Embryonic facial prominence (tissue), 1 donor: ENCODE measurements around the gene LSAMP.

Experiments used
- DNase-seq: peaks from one replicate; pipeline ENCODE4 v3.0.0-alpha.2; 2016; ENCODE audit errors: extremely low spot score

The LSAMP gene

DNA sequence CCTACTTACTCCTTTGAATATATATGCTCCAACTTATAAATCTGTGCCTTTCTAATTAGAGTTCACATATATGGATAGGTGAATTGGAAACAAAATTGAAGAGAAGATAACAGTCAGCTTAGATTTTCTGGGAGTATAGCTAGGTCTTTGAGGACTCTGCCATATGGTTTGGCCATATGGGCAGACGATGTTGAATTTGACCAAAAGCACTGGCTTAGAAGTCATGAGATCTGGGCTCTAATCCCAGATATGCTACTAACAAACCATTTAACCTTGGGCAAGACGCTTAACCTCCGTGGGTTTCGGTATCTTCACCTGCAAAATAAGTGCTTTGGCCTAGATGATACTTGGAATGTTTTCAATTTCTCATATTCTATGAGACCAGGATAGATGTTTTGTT is 154.1 kb downstream of the LSAMP start:
- no peak for DNase-seq

DNA sequence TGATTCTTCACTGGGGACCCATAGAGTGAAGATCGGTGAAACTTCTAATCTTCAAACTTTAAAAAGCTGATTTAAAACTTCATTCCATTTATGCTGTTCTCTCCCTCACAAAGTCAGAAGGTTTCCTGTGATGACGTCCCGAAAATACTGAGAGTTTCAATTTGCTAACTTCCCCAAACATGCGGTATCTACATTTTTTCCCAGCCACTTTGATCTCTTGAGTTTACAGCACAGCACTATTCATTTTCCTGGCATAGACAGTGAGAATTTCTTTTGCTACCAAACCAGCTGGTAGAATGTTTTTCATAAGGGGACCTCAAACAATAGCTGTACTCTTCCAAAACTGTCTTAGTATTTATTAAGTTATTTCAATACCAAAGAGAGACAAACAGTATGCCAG is 156.8 kb downstream of the LSAMP start:
- no peak for DNase-seq

DNA sequence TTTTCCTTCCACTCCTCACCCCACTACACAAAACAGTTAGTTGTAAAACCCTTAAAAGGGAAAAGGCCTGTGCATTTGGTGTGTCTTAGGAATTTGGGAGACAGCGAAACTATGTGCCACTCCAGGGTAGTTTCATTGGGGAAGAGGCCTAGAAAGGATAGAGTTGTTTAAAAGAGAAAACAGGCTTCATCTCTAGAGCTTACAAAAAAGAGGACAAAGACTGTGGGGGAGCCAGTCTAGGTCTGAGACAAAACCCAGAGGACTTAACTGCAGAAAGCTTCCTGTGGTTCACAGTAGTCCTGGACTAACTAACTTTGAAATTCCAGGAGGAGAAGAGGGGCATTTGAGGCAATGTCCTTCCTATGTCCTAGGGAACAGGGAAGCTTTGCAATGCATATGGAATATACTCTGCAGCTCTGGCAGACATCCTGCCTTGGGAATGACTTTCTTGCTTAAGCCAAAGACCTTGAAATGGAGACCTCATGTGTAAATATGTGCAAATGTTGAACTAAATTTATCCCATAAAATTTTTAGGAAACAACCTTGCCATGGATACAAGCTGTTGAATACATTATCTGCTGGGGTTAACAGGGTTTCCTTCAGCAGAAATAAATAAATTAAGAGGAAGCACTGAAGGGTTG is 159.4 kb downstream of the LSAMP start:
- DNase-seq = no peak

DNA sequence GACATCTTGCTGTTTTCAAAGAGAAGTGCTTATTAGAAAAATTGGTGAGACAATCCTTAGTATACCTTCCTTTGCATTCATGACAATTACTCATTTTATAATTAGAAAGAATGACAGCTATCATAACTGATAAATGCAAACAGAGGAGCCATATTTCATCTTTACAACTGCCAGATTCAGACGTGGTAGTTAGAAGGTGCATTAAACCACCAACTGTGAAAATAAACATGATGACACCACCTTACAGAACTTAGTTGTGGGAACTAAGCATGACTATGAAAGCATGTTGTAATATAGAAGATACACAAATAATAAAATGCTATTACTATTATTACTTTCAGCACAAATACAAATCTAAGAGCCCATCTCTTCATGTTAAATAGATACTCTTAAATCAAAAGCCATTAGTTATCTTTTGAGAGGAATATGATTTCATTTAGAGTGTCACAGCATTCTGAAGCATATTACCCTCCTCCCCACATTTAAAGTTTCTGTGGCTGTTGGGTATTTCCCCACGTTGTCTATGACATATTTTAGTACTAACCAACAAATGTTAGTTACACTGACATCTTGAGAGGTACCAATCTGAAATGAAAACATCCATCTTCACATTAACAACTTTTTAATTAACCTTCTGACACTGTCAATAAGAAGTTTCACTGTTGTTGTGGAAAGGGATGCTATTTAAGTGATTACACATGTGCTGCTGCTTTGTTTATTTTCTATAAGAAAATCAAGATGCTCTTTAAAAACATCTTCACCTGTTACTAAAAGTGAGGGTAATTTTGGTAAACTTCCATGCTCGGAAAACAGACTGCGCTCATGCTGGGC is 163.8 kb downstream of the LSAMP start:
- no peak for DNase-seq

DNA sequence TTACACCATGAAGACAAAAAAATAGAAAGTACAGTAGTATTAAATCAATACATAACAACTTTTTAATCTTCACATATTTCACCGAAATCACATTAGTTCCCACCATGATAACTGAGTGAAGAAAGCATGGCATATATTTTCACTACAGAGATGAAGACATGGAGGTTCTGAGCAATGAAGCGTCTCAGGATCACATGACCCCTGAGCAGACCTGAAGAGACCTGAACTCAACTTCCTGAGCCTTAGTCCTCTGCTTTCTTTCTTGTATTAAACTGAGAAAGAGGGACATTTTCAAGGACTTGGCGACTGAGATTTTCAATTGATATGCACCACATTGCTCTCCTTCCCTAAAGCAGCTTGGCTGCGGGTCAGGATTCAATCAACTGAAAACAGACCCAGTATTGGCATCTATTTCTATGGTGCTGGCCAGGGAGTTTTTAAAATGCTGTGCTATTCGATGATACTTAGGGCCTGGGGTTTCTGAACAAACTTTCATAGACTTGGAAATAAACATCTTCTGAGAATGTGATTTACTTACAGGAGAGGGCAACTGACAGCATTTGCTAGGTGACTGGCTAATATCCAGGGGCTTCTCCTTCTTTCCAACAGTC is 165.1 kb downstream of the LSAMP start:
- no peak for DNase-seq

DNA sequence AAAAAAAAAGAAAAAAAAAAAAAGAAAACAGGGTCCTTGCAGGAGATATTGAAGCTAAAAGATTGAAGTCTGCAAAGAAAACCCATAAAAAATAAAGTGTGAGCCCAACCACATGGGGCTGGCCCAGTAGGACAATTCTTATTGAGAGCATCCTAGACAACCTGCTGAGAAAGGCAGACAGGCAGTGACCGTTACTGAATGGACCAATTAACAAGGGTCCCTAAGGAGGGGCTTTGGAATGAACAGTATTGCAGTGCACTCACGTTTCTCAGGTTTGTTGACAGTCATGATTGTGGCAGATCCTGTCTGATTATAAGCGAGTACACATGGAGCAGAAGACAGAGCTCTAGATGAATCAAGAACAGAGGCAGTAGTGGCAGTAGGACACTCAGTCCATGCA is 168.6 kb downstream of the LSAMP start:
- DNase-seq = no peak

DNA sequence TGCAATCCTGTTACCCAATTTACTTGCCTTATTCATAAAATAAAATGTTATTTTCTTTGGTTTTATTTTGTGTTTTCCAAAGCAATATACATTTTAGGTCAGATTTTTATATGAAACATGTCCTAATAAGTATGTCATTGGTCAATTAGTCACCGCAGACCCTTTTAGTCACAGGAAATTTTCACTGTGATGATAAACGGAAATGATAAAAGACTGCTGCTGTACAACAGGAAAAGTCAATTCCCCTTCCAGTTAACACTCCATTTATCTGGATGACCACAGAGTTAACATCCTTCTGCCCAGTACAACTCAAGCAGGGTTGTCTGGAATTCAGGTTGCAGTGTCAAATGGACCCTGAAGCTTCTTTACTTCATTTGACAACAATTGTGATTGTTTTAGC is 175.2 kb downstream of the LSAMP start:
- DNase-seq = no peak

DNA sequence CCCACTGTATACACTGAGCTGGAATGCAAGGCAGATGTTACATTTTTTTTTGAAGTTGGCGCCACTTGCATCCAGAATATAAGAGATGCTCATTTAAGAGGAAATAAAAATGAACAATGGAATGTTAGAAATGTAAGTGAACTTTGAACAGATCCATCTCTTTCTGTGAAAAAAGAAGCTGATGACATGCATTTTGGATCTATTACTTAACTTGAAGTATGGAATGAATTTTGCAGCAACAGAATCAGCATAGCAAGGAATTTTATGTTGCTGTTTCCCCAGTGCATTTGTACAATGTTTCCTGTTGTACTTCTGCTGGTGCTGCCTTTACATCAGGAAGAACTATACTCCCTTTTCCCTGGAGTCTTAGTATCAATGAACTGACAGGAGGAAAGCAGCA is 178.2 kb downstream of the LSAMP start:
- no peak for DNase-seq

DNA sequence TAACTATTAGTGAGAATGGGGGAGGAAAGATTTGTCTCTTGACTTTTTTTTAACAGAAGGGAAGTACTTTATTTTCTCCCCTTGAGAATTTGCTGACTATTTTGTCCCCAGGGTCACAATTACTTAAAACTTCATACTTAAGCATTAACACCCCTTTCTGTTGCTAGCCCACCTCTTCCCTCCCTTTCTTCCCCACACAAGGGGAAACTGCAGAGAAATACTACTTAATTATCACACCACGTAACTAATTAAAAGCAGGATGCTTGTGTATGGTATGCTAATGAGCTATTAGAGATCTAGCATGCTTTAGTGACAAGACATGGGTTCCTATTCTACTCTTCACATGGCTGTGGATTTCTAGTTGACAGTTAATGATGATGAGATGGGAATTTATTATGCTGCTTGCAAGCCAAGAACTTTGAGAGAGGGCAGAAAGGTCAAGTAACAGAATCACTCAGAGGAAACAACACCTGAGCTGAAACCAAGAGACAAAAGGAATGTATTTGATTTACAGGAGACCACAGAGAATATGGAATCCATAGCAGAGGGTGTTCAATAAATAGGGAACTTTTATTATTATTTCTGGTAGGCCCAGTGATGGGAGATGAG is 179.2 kb downstream of the LSAMP start:
- no peak for DNase-seq

DNA sequence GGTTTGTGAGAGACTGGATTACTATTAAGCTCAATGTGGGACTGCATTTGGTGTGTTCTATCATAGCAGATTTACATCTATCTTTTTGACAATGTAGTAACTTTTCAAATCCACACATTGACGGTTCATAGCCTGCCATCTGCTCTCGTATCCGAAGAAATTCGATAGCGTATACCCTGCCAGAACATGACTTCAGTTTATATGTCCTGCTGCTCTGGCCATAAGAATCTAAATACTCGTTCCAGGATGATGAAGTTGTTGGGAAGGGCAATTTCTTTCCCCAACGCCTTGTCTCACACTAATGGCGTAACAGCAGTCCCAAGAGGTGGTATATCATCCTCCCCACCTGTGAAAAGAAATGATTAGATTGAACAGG is 180.0 kb downstream of the LSAMP start:
- DNase-seq = no peak

DNA sequence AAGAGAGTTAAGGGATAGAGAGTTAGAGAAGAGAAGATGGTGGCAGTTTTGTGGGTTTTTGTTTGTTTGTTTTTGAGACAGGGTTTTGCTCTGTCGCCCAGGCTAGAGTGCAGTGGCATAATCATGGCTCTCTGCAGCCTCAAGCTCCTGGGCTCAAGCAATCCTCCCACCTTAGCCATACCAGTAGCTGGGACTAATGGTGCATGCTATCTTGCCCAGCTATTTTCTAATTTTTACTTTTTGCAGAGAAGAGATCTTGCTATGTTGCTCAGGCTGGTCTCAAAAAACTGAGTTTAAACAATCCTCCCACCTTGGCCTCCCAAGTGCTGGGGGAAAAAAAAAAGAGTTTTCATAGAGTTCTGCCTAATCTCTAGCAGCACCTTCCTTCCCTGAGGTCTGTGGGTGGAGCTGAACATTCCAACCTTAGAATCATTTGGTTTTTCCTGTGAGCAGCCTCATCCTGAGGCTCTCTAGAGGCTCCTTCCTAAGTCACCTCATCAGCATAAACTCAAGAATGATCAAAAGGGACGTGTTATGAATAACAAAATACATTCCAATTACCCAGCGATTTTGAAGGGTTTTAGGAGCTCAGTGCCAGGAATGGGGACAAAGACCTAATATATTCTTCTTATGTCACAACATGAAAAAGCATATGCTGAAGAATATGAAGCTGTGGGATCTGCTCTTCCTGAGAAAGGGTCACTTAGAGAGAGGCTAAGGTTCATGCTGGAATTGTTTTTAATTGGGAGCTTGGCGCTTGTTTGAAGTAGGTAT is 180.6 kb downstream of the LSAMP start:
- DNase-seq = no peak

DNA sequence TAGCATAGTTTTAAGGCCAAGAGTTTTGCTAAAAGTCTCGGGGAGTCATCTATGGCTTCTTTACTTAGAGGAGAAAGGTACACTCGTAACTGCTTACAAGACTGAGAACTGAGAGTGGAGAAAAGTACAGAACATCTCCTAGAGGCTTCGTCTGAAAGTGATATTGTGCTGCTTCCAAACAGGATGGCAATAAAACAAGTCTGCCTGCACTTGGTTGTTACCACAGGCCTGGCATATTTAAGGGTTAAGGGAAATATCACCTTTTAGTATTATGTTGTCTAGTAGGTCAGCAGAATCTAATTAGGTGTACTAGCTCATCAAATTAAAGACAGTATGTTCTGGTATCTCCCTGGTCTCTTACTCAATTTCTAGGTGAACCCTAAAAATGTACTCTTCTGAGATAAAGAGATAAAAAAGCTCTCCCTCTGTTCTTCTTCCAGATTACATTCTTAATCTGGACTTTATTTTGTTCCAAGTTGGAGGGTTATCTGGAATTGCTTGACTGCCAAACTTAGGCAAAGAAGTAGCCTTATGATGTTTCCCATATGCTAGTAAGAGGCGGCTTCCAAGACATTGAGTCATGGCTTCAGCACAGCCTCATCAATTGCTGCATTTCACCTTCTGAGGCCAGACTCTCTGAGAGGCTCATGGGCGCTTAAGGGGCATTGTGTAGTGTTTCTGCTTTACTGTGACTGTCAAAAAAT is 181.3 kb downstream of the LSAMP start:
- no peak for DNase-seq

DNA sequence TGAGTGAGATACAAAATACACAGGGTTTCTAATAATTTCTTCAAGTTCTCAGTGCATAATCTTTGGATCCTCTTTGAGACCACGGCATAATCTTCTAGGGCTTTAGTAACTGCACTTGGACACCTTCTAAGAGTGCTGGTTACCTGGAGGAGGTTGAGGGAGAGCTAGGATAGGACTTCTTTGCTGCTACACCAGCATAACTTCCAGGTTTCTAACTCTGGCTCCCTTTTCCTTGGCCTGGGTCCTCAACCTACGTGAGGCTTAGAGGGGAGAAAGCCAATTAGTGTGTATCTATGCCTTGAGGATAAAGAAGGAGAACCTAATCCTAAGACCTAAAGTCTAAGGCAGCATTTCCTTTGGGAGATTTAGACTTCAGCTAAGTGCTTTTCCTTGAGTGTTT is 184.8 kb downstream of the LSAMP start:
- no peak for DNase-seq

DNA sequence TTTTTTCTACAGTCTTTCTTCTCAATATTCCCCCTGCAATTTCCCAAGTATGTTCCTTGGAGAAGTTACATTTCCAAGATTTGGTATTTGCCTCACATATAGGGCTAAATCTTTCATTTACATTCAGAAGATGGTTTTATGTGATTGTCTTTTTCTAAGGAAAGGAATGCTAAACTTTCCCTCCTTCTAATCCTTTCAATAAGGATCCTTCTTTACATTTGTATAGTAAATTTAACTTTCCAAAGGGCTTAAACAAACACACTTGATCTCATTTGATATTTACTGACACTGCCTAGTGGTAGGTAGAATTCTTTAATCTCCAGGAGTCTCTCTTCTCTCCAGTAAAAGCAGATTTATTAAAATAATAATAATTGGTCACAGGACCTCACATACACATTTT is 185.3 kb downstream of the LSAMP start:
- DNase-seq = no peak

DNA sequence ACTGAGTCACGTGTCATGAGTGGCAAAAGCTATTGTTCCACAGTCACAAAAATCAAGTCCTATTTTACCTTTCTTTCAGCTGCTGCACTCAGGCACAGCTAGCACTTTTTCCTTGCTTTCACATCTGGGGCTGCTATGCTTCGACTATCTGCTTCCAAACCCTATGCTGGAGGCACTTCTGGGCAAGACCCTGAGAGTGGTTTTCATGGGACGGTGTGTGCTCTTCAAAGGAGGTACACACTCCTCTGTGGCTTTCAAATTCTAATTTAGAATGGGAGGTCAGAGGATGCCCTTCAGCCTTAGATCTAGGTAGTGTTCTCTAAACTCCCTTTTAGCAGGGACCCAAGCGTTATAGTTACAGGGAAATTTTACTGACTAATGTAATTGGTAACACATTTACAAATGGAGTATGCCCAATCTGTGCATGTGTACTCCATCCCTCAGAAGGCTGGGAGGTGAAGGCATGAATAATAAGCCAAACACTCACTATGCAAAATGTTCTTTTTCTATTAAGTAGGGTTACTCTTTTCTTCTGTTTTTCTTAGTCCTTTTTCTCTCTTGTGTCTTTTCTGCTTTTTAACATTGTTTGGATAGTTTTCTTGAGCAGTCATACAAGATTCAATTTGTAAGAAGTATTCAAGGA is 188.3 kb downstream of the LSAMP start:
- DNase-seq = no peak

DNA sequence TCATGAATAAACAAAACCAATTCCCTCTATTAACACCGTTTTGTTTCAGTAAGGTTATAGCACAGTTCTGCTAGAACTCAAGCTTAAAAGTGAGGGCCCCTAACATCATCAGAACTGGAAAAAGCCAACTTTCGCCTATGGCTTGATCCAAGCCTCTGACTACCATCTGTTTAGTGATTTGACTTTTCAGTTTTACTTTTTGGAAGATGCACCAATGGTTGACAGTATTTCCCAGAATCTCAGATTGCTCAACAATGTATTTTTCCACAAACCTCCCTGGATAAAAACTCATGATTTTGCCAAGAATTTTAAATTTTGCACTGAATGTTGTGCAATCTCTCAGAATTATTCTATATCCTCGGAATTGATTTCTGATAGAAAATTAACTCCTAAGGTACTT is 190.7 kb downstream of the LSAMP start:
- no peak for DNase-seq

DNA sequence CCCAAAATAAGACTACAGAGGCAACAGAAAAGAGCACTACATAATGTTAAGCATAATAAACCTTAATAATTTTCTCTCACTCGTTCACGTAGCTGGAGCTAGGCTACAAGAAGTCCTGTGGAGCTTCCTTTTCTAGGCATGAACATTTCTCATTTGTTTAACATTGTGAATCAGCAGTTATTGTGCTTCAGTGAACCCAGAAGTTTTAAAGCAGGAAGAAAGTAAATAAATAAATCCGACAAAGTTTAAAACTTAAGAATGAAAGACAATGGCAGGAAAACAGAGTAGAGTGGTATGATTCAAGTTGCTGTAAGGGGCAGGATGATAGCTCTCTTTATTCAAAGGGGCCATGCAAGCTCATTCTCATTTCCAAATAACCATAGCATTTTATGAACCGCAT is 191.8 kb downstream of the LSAMP start:
- no peak for DNase-seq

DNA sequence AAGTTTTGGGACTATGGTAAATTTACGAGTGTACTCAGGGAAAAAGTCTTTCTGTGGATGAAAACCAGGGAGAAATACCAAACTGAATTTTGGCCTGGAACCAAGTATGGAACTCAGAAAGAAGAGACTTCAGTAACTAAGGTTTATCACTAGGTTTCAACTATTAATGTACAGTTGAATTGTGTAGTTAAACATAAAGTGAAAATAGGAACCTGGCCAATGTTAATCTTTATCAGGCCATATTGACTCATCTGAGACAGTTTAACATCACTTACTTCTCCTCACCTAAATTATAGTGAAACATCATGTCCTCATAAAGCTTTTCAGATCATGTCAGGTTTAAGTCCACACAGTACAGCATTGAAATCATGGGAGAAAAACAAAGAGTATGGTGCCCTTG is 197.7 kb downstream of the LSAMP start:
- DNase-seq = no peak

DNA sequence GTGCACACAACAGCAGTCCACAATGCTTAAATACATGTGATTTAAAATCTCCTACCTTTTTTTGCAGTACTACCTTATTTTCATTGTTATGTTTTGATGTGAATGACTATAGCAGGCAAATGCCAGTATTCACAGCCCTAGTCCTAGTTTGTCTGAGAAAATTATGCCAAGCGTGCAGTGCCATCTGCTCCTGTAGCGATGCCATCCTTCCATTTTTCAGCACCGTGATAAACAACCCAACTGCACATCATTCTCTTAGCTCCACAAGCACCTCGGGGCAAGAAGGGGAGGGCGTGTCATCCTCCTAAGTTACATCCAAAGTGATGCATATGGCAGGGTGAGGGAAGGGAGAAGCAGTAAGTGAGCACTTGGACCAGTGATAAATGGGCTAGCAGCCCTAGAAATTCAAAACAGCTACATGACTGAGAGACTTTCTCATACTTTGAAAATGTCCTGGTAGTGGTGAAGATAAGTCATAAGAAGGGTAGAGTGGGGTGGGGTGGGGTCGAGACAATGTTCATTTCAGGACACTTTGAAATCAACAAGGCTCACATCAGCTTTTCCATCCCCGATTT is 198.8 kb downstream of the LSAMP start:
- no peak for DNase-seq

DNA sequence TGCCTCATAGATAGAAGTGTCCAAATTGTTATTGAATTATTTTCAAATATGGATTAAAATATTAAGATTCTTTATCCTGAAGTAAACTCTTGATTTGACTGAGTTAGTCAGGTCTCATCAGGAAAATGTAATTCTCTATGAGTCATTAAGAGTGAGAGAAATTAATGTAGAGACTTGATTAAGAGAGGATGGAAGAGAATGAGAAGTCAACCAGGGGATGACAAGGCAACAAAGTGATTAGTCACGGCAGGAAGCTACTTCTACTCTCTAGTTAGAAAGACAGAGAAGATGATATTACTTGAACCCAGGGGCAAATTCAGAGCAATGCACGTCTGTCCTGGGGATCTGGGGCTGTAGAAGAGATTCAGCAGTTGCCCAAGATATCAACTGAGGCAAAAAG is 202.5 kb downstream of the LSAMP start:
- DNase-seq = no peak

DNA sequence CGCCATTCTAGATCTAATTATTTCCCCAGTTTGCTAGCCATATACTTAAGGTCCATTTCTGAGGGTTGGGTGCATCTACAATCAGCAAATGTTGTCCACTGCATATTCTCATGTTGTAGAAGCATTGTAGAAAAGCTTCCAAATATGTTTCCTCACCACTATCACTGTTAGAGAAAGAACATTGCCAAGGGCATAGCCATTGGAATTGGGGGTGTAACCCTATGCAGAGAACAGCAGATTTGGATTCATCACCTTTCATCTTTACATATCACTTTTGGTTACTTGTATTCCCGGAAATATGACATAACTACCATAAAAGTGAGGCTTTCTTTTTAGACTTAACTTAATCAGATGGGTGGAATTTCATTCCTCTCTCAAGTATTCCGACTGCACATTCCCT is 203.6 kb downstream of the LSAMP start:
- no peak for DNase-seq
